Pancreas (tissue), 10 donors: ENCODE results near the gene SLC4A2. TPM values are rescaled to one million over a fixed set of nuclear protein-coding genes. Genes with fewer than 3 reads are reported as not detected.
A peak's percentile ranks its signal among the peaks of the same experiment; 100 is the strongest.

Source experiments
- ATAC-seq, 4 donors: fragments of 200-7000 bp; cut with Tn5 transposase; one replicate each; pipeline versions ENCODE4 v1.8.0 to v1.9.1; 2020; ENCODE audit warnings: mild to moderate bottlenecking in 4 of 4, moderate library complexity in 4 of 4
- DNase-seq, 6 donors: peaks; one replicate each; pipeline ENCODE4 v3.0.0-alpha.2; 2020
- FAIRE-seq: peaks from 2 replicates; lab custom pipeline; 2012; peaks lifted over from hg19 to GRCh38; lab: Jason Lieb, UNC
- H3K27ac ChIP-seq, 4 donors: fragments of 200-600 bp; sonication (generic); 1 replicate in 3 of 4; 2 replicates in 1 of 4; pipeline versions ENCODE4 v1.5.0 to v1.8.0; 2020
- H3K27me3 ChIP-seq, 4 donors: fragments of 200-600 bp; one replicate each; pipeline ENCODE4 v1.8.0; 2021
- H3K36me3 ChIP-seq, 3 donors: fragments of 200-600 bp; sonication (generic) in 1 of 3; one replicate each; pipeline versions ENCODE4 v1.5.0 to v1.8.0; 2020 to 2021
- H3K4me1 ChIP-seq, 3 donors: fragments of 200-600 bp; one replicate each; pipeline ENCODE4 v1.8.0; 2021
- H3K4me3 ChIP-seq, 4 donors: fragments of 200-600 bp; sonication (generic) in 2 of 4; one replicate each; pipeline versions ENCODE4 v1.5.0 to v1.8.0; 2020 to 2021
- H3K9me3 ChIP-seq, 4 donors: fragments of 200-600 bp; one replicate each; pipeline ENCODE4 v1.8.0; 2021
- WGBS, 2 donors: extraction: QIAGEN DNeasy Blood & Tissue Kit; methylation state at CpG; one replicate each; pipeline ENCODE4 v1.1.7; 2013; 5-methylcytosine and 5-hydroxymethylcytosine counted together
- intact Hi-C, 3 donors: fragments of 100-400 bp; cut with DNase I; formaldehyde crosslinking; loops; one replicate each; pipeline versions ENCODE4 v1.11.1 to v1.14.2; 2022
- polyA plus RNA-seq, 2 donors: library from polyadenylated mRNA; stranded (reverse); fragments of 200-250 nt; gene quantifications; one replicate each; pipeline ENCODE4 v1.2.3, GENCODE V29; 2013
- total RNA-seq, 6 donors: library from RNA; stranded (reverse); fragmentation: NEBNext Ultra II Directional in 4 of 6; extraction: Animal tissue kit (Norgen Biotek cat#: 25700) in 4 of 6; gene quantifications; one replicate each; pipeline versions ENCODE4 v1.2.1 to v1.2.4, GENCODE V29; 2021 to 2023
- TF ChIP-seq, protein P1 (sequence below), 4 donors: fragments of 200-600 bp; sonication (generic) in 3 of 4; IDR thresholded peaks; one replicate each; pipeline versions ENCODE4 v1.5.0 to v1.8.0; 2021; ENCODE audit warnings: antibody characterized with exemption in 4 of 4
- donor health status: healthy with polysubstance abuse.
- donor health status: DM: no; HTN: no; CAD: no; lungs with moderate emphysema.
- donor health status: DM: no; HTN: no; CAD: no.
- donor health status: control.
- donor health status: control.
- donor health status: Bipolar disorder and iron deficiency.
- donor health status: DM: yes; HTN: yes; CAD: no.
- donor health status: DM: no; HTN: no; CAD: no.
- donor health status: DM: no; HTN: no; CAD: no.
- donor health status: DM: yes; HTN: yes; CAD: no.

SLC4A2 gene
- total and polyA plus RNA-seq, 8 donors, result 69.2 to 211 (median 87.2) TPM

DNA sequence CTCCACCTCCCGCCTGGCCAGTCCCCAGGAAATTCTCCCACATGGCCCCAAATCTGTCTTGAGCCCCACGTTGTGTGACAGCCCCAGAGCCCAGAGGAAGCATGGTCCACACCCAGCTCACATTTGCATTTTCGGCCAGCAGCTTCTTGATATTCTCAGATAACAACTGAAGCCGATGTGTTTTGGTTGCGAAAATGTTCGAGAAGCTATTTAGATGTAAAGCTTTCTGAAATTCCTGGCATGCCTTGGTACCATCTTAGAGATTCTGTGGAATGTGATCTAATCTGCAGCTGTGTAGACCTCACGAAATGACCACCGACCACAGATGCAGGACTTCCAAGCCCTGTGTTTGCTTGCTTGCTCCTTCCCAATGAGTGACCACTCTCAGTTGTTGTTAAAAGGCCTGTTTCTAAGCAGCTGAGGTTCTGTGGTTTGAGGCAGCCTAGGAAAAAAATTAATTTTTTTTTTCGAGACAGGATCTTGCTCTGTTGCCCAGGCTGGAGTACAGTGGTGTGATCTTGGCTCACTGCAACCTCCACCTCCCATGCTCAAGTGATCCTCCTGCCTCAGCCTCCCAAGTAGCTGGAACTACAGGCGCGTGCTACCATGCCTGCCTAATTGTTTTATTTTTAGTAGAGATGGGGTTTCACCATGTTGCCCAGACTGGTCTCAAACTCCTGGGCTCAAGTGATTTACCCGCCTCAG is 8.8 kb downstream of the SLC4A2 start:
- Histone ChIP-seq H3K36me3 (peaks cover 3 to 69% (median 47%) of the 10 kb centered on the region in 3 donors), H3K4me3 (no peak overlapping the region), H3K9me3 (no peaks in the 10 kb centered on the region), H3K4me1 (peaks cover 0 to 18% (median 0%) of the 10 kb centered on the region in 3 donors), H3K27me3 (no peaks in the 10 kb centered on the region), H3K27ac (no peak overlapping the region)
- intact Hi-C loops, result no loop called here
- no peak for DNase-seq
- WGBS, 2 donors, result 84 to 87% methylated on average over 12 of the region's 12 CpGs
- TF ChIP-seq, protein P1, sequence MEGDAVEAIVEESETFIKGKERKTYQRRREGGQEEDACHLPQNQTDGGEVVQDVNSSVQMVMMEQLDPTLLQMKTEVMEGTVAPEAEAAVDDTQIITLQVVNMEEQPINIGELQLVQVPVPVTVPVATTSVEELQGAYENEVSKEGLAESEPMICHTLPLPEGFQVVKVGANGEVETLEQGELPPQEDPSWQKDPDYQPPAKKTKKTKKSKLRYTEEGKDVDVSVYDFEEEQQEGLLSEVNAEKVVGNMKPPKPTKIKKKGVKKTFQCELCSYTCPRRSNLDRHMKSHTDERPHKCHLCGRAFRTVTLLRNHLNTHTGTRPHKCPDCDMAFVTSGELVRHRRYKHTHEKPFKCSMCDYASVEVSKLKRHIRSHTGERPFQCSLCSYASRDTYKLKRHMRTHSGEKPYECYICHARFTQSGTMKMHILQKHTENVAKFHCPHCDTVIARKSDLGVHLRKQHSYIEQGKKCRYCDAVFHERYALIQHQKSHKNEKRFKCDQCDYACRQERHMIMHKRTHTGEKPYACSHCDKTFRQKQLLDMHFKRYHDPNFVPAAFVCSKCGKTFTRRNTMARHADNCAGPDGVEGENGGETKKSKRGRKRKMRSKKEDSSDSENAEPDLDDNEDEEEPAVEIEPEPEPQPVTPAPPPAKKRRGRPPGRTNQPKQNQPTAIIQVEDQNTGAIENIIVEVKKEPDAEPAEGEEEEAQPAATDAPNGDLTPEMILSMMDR (IDR thresholded peaks at IDR 0.05), result no peak
- no peak for ATAC-seq
- FAIRE-seq, result no peak

DNA sequence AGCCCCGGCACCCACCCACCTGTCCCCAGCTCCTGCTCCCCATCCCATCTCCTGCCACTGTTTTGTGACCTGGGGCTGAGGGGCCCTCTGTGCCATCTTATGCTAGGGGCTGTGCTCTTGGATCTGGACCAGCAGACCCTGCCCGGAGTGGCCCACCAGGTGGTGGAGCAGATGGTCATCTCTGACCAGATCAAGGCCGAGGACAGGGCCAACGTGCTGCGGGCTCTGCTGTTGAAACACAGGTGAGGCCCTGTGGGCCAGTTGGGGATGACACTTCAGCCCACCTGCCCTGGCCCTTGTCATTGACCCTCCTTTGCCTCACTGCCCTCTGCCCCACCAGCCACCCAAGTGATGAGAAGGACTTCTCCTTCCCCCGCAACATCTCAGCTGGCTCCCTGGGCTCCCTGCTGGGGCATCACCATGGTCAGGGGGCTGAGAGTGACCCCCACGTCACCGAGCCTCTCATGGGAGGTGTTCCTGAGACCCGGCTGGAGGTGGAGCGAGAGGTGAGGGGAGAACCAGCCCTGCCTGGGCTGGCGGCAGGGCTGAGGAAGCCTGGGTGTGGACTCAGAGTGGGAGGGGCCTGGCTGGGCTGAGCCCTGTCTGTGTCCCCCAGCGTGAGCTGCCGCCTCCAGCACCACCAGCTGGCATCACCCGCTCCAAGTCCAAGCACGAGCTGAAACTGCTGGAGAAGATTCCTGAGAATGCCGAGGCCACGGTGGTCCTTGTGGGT is 10.6 kb downstream of the SLC4A2 start:
- DNase-seq (peak in 1 of 6 donors; percentile 69), FAIRE-seq (no peak), ATAC-seq (no peak)
- H3K9me3 ChIP-seq, result no peaks in the 10 kb centered on the region
- peaks cover 0 to 4% (median 0%) of the 10 kb centered on the region in 3 donors for H3K4me1 ChIP-seq
- H3K27ac ChIP-seq, result no peak overlapping the region
- intact Hi-C loops, result no loop called here
- H3K36me3 ChIP-seq, result peaks cover 3 to 79% (median 51%) of the 10 kb centered on the region in 3 donors
- TF ChIP-seq, protein P1 (IDR thresholded peaks at IDR 0.05), result no peak
- no peaks in the 10 kb centered on the region for H3K27me3 ChIP-seq
- no peak overlapping the region for H3K4me3 ChIP-seq
- WGBS, 2 donors, result 91 to 94% methylated on average over 17 of the region's 17 CpGs

DNA sequence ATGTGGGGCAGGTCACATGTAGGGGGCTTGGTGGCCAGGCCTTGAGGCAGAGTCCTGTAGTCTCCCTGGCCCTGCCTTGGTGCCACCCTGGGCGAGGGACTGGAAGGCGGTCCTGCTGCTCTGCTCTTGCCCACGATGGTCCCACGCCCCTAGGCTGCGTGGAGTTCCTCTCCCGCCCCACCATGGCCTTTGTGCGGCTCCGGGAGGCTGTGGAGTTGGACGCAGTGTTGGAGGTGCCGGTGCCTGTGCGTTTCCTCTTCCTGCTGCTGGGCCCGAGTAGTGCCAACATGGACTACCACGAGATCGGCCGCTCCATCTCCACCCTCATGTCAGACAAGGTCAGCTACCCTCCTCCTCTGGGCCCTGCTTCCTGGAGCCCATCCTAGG is 11.2 kb downstream of the SLC4A2 start:
- TF ChIP-seq, protein P1 (IDR thresholded peaks at IDR 0.05), result no peak
- Histone ChIP-seq H3K9me3 (no peaks in the 10 kb centered on the region), H3K4me3 (no peak overlapping the region), H3K4me1 (no peaks in the 10 kb centered on the region), H3K36me3 (peaks cover 3 to 83% (median 47%) of the 10 kb centered on the region in 3 donors), H3K27me3 (no peaks in the 10 kb centered on the region), H3K27ac (no peak overlapping the region)
- DNase-seq, result peak in 1 of 6 donors; percentile 75
- FAIRE-seq, result no peak
- intact Hi-C loops, result no loop called here
- ATAC-seq, result no peak
- WGBS, 2 donors, result 94% methylated on average over 15 of the region's 15 CpGs

DNA sequence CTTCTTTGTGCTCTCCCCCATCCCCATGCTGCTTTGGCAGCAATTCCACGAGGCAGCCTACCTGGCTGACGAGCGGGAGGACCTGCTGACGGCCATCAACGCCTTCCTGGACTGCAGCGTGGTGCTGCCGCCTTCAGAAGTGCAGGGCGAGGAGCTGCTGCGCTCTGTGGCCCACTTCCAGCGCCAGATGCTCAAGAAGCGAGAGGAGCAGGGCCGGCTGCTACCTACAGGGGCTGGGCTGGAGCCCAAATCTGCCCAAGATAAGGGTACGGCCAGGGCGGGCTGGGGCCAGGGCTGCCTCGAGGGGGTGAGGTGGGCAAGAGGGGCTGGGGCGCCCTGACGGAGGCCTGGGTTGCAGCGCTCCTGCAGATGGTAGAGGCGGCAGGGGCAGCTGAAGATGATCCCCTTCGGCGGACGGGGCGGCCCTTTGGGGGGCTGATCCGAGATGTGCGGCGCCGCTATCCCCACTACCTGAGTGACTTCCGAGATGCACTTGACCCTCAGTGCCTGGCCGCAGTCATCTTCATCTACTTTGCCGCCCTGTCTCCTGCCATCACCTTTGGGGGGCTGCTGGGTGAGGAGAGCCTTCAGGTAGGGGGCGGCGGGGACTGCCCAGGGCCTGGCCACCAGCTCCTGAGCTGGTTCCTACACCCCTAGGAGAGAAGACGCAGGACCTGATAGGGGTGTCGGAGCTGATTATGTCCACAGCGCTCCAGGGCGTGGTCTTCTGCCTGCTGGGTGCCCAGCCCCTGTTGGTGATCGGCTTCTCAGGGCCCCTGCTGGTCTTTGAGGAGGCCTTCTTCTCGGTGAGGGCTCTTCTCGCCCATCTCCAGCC is 11.9 kb downstream of the SLC4A2 start:
- WGBS, 2 donors, result 89 to 92% methylated on average over 37 to 39 of the region's 39 CpGs
- H3K27ac ChIP-seq, result no peak overlapping the region
- ATAC-seq, result no peak
- no peaks in the 10 kb centered on the region for H3K4me1 ChIP-seq
- no peaks in the 10 kb centered on the region for H3K27me3 ChIP-seq
- intact Hi-C loops, result no loop called here
- H3K36me3 ChIP-seq, result peaks cover 3 to 83% (median 45%) of the 10 kb centered on the region in 3 donors
- peak in 1 of 6 donors; percentile 74 for DNase-seq
- H3K9me3 ChIP-seq, result no peaks in the 10 kb centered on the region
- no peak overlapping the region for H3K4me3 ChIP-seq
- no peak for FAIRE-seq
- TF ChIP-seq, protein P1 (IDR thresholded peaks at IDR 0.05), result no peak
